Measurements from ENCODE around the gene TTC21B. TPM values are rescaled to one million over a fixed set of nuclear protein-coding genes. Genes with fewer than 3 reads are reported as not detected.
A peak's percentile ranks its signal among the peaks of the same experiment; 100 is the strongest.

Gene TTC21B
- total and polyA plus RNA-seq, 10 donors: 4.3 to 42.2 (median 24.5) TPM

DNA sequence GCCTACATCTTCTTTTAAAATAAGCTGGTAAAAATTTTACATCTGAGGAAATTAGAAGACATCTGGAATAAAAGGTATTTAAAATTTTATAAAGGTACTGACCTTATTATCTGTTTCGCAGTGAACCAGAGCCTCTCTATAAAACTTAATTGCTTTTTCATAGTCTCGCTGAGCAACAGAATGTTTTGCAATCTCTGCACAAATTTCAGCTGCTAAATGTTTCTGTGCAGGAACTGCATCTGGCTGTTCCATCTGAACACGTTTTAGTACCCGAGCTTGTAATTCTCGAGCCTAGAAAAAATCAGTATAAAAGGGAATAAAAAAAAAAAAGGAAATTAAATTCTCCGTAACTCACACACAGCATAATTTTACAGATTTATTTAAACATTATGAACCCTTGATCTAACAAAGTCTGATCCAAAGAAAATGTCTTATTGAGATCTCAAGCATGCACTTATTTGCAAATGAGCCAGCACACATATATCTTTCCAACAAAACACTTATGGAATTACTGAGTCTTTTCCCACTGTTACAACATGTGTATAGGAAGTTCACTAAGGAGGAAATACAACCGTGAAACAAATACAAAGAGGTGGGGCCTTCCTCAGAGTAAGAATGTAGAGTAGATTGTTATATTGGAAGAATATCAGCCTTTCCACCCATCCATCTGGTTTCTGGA lies 51.8 kb downstream of the TTC21B start:
- 65 to 89% (median 70%) methylated on average over 7 of the region's 7 CpGs for WGBS, 5 donors
- no peak for DNase-seq
- TF ChIP-seq, protein P1, sequence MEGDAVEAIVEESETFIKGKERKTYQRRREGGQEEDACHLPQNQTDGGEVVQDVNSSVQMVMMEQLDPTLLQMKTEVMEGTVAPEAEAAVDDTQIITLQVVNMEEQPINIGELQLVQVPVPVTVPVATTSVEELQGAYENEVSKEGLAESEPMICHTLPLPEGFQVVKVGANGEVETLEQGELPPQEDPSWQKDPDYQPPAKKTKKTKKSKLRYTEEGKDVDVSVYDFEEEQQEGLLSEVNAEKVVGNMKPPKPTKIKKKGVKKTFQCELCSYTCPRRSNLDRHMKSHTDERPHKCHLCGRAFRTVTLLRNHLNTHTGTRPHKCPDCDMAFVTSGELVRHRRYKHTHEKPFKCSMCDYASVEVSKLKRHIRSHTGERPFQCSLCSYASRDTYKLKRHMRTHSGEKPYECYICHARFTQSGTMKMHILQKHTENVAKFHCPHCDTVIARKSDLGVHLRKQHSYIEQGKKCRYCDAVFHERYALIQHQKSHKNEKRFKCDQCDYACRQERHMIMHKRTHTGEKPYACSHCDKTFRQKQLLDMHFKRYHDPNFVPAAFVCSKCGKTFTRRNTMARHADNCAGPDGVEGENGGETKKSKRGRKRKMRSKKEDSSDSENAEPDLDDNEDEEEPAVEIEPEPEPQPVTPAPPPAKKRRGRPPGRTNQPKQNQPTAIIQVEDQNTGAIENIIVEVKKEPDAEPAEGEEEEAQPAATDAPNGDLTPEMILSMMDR (IDR thresholded peaks at IDR 0.05 in 8 of 11, conservative IDR thresholded peaks at IDR 0.05 in 3 of 11): no peak
- TF ChIP-seq POLR2AphosphoS5 (IDR thresholded peaks at IDR 0.05) (no peak), POLR2A (IDR thresholded peaks at IDR 0.05) (no peak)
- no peaks in the 10 kb centered on the region for H3K27me3 ChIP-seq (replicated peaks in 1 of 7)
- H3K4me1 ChIP-seq: peaks cover 0 to 38% (median 11%) of the 10 kb centered on the region in 6 donors
- no peak overlapping the region for H3K4me3 ChIP-seq
- peaks cover 0 to 6% (median 0%) of the 10 kb centered on the region in 8 donors for H3K9me3 ChIP-seq
- no peak overlapping the region for H3K27ac ChIP-seq
- H3K36me3 ChIP-seq: peaks cover 0 to 80% (median 37%) of the 10 kb centered on the region in 6 donors
- intact Hi-C loops (cut with DNase I; ENCODE audit: low total_unique reads): no loop called here

DNA sequence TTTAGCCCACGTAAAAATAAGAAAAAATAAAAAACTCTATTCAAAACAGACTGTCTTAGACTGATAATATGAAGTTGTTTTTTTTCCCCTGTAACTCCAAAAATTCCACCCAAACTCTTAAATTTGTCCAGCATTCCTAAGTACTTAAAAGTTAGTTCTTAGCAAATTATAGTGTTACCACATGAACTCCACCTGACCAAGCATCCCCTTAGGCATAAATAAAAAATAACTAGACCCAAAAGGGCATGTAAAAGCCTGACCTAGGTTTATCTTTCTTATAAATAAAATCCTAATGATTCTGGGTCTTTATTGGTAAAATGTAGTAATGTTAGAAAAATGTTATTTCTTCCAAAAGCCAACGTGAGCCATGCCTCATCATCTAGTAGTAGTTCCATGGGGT lies 54.3 kb downstream of the TTC21B start:
- WGBS, 5 donors: 93 to 97% (median 94%) methylated on average over 2 of the region's 2 CpGs
- H3K9me3 ChIP-seq: no peaks in the 10 kb centered on the region
- H3K4me3 ChIP-seq: no peak overlapping the region
- intact Hi-C loops (cut with DNase I; ENCODE audit: low total_unique reads): no loop called here
- DNase-seq: no peak
- no peak overlapping the region for H3K27ac ChIP-seq
- H3K36me3 ChIP-seq: peaks cover 0 to 83% (median 47%) of the 10 kb centered on the region in 6 donors
- no peaks in the 10 kb centered on the region for H3K27me3 ChIP-seq (replicated peaks in 1 of 7)
- TF ChIP-seq, protein P1 (IDR thresholded peaks at IDR 0.05 in 8 of 11, conservative IDR thresholded peaks at IDR 0.05 in 3 of 11): no peak
- TF ChIP-seq POLR2AphosphoS5 (IDR thresholded peaks at IDR 0.05) (no peak), POLR2A (IDR thresholded peaks at IDR 0.05) (no peak)
- H3K4me1 ChIP-seq: peaks cover 0 to 38% (median 11%) of the 10 kb centered on the region in 6 donors

DNA sequence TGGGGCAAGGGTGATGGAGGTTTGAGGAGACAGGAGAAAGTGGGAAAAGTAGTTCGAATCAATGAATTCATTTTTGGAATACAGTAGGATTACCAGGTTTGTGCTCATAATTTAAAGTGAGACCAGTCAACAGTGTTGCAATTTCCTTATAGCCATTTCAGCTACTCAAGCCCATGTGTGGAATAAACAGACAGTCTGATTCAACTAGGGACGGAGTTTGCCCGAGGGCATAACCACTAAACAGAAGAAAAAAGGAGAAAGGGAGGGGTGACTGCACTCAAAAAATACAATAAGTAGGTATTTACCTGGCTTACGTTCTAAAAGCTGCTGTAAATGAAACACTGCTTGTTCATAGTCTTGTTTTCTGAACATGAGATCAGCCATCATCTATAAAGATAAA lies 55.2 kb downstream of the TTC21B start:
- WGBS, 5 donors: 68 to 86% (median 75%) methylated on average over 4 of the region's 4 CpGs
- TF ChIP-seq, protein P1 (IDR thresholded peaks at IDR 0.05 in 8 of 11, conservative IDR thresholded peaks at IDR 0.05 in 3 of 11): no peak
- TF ChIP-seq POLR2AphosphoS5 (IDR thresholded peaks at IDR 0.05) (no peak), POLR2A (IDR thresholded peaks at IDR 0.05) (no peak)
- Histone ChIP-seq H3K4me3 (no peak overlapping the region), H3K4me1 (peaks cover 0 to 38% (median 11%) of the 10 kb centered on the region in 6 donors), H3K36me3 (peaks cover 0 to 87% (median 51%) of the 10 kb centered on the region in 6 donors), H3K27ac (peak overlapping the region in 1 of 8 donors; percentile 27), H3K27me3 (replicated peaks in 1 of 7) (no peaks in the 10 kb centered on the region), H3K9me3 (no peaks in the 10 kb centered on the region)
- DNase-seq: no peak
- intact Hi-C loops (cut with DNase I; ENCODE audit: low total_unique reads): no loop called here

DNA sequence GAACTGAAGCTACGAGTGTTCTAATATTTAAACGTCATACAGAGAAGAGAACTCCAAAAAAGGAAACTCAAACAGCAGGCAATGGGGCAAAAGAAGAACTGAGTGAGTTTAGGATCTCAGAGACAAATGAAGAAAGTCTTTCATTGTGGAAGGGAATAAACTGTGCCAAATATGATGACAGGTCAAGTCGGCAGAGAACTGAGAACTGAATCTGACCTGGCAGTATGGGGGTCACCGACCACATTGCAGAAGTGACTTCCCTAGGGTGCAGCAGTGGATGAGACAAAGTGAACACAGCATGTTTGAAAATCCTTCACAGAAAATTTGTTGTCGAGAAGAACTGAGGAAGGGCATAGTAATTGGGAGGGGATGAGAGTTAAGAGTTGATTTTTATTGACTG lies 55.9 kb downstream of the TTC21B start:
- peaks cover 0 to 93% (median 53%) of the 10 kb centered on the region in 6 donors for H3K36me3 ChIP-seq
- H3K4me1 ChIP-seq: peaks cover 0 to 31% (median 7%) of the 10 kb centered on the region in 6 donors
- peak overlapping the region in 3 of 8 donors; percentile 11 to 27 (median 27) for H3K27ac ChIP-seq
- no peaks in the 10 kb centered on the region for H3K27me3 ChIP-seq (replicated peaks in 1 of 7)
- H3K4me3 ChIP-seq: no peak overlapping the region
- no peak for DNase-seq
- H3K9me3 ChIP-seq: no peaks in the 10 kb centered on the region
- 38 to 54% (median 41%) methylated on average over 5 of the region's 5 CpGs for WGBS, 5 donors
- intact Hi-C loops (cut with DNase I; ENCODE audit: low total_unique reads): no loop called here
- no peak for TF ChIP-seq POLR2AphosphoS5 (IDR thresholded peaks at IDR 0.05)
- TF ChIP-seq POLR2A (IDR thresholded peaks at IDR 0.05): no peak
- TF ChIP-seq, protein P1 (IDR thresholded peaks at IDR 0.05 in 8 of 11, conservative IDR thresholded peaks at IDR 0.05 in 3 of 11): no peak

All from spleen (tissue), 11 donors.